GM12891 (cell line): Measurements from ENCODE around the gene ARHGAP20.

Experiments
- PAX5 ChIP-seq: IDR thresholded peaks from 2 replicates; pipeline ENCODE4 v1.6.1; 2011; ENCODE audit warnings: low read length, moderate library complexity, mild to moderate bottlenecking; ENCODE audit not compliant: insufficient read depth, severe bottlenecking
- POLR2A ChIP-seq: IDR thresholded peaks from 2 replicates; pipeline ENCODE4 v1.6.1; 2011; ENCODE audit warnings: low read depth, low read length, control low read depth
- POLR2AphosphoS5 ChIP-seq: IDR thresholded peaks from 2 replicates; pipeline ENCODE4 v1.6.1; 2011; ENCODE audit warnings: low read depth, low read length, control low read depth
- SPI1 ChIP-seq: IDR thresholded peaks from 2 replicates; pipeline ENCODE4 v1.6.1; 2011; ENCODE audit warnings: low read depth, low read length, control low read depth
- TAF1 ChIP-seq: IDR thresholded peaks from 2 replicates; pipeline ENCODE4 v1.6.1; 2011; ENCODE audit warnings: low read depth, low read length, control low read depth

DNA sequence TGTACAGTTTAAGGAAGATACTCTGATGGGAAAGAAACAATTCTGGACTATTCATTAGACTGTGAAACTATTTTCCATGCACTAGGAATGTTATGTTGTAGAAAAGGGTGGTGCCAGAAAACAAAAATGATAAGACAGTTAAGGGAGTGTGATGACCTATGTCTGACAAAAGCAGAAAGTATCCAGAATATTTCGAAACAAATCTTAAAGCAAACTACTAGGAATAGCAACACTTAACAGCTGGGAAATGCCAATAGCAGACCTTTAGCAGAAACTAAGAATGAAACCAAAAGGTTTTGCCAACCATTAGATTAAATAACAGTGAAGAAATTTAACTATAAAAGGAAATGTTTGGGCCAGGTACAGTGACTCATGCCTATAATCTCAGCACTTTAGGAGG, 3.3 kb upstream of the ARHGAP20 start:
- TF ChIP-seq POLR2AphosphoS5 (no peak), POLR2A (no peak), SPI1 (no peak), TAF1 (no peak), PAX5 (no peak)
